ENCODE results near the gene SDC1.

- TF ChIP-seq POLR2A (IDR thresholded peaks at IDR 0.05) (no peak), CTCF (IDR thresholded peaks at IDR 0.05) (no peak)
Measured at GRCh38 chr2:20267529-20267928, 42.6 kb upstream of the SDC1 start.

Data from thyroid gland (tissue), 4 donors.